HG03571 (cell line): ENCODE data around the gene RBM25.
"Not testable (repeated sequence)": the region's sequence is repeated elsewhere in the genome, so short reads cannot be mapped to it uniquely, and the experiment has no call there.

Experiments used
- ATAC-seq: cut with Tn5 transposase; IDR thresholded peaks from one replicate; pipeline ENCODE4 v1.9.1; 2021; ENCODE audit not compliant: unreplicated experiment

RBM25 gene

DNA sequence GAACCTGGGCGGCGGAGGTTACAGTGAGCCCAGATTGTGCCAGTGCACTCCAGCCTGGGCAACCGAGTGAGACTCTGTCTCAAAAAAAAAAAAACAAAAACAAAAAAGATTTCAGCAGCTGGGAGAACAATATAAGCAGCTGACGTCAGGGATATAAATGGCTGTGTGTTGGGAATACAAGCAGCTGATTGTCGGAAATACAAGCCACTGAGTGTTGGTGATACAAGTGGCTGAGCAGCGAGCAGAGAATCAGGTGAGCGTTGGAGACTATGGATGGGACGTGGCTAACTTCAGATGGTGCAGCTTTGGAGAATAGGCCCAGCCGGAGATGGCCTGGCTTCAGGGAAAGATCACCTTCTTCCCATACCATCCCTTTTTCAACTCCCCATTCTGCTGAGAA lies 109.9 kb downstream of the RBM25 start:
- ATAC-seq: no peak

DNA sequence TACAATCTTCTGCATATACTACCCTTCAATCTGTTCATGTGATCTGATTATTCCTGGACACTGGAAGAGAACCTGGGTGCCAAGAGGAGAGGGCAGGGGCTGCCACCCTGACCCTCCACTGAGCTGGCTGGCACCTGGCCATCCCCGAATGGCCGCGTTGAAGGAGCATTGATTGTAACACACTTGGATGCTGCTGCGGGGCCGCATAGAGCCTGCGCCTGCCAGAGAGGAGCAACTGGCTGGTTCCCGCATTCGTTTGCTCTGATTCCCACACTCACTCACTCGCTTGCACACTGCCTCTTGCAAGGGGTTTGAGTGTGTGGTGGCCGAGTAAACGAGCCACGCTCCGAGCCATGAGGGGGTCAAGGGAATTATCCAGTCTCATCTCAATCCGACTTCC lies 110.4 kb downstream of the RBM25 start:
- ATAC-seq: no peak

DNA sequence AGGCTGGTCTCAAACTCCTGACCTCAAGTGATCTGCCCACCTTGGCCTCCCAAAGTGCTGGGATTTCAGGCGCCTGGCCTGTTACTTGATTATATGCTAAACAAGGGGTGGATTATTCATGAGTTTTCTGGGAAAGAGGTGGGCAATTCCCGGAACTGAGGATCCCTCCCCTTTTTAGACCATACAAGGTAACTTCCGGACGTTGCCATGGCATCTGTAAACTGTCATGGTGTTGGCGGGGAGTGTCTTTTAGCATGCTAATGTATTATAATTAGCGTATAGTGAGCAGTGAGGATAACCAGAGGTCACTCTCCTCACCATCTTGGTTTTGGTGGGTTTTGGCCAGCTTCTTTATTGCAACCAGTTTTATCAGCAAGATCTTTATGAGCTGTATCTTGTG lies 111.5 kb downstream of the RBM25 start:
- not testable (repeated sequence) for ATAC-seq

DNA sequence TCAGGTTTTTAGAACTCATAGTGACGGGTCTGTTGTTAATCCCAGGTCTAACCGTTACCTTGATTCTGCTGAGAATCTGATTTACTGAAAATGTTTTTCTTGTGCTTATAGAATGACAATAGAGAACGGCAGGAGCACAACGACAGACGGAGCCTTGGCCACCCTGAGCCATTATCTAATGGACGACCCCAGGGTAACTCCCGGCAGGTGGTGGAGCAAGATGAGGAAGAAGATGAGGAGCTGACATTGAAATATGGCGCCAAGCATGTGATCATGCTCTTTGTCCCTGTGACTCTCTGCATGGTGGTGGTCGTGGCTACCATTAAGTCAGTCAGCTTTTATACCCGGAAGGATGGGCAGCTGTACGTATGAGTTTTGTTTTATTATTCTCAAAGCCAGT lies 112.4 kb downstream of the RBM25 start:
- ATAC-seq: no peak

DNA sequence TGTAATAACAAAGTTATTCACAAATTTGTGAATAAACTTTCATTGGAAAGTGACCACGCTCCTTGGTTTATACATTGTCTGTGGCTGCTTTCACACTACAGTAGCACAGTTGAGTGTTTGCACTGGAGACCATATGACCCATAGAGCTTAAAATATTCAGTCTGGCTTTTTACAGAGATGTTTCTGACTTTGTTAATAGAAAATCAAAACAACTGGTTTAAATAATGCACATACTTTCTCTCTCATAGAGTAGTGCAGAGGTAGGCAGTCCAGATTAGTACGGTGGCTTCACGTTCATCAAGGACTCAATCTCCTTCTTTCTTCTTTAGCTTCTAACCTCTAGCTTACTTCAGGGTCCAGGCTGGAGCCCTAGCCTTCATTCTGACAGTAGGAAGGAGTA lies 114.2 kb downstream of the RBM25 start:
- no peak for ATAC-seq

DNA sequence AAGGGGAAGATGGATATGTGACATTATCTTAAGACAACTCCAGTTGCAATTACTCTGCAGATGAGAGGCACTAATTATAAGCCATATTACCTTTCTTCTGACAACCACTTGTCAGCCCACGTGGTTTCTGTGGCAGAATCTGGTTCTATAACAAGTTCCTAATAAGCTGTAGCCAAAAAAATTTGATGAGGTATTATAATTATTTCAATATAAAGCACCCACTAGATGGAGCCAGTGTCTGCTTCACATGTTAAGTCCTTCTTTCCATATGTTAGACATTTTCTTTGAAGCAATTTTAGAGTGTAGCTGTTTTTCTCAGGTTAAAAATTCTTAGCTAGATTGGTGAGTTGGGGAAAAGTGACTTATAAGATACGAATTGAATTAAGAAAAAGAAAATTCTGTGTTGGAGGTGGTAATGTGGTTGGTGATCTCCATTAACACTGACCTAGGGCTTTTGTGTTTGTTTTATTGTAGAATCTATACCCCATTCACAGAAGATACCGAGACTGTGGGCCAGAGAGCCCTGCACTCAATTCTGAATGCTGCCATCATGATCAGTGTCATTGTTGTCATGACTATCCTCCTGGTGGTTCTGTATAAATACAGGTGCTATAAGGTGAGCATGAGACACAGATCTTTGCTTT lies 114.9 kb downstream of the RBM25 start:
- no peak for ATAC-seq
